Neural progenitor cell (in vitro differentiated cells): Measurements from ENCODE around the gene PSD4.

ENCODE experiments used
- EZH2 ChIP-seq: fragments of 200-600 bp; sonication (generic); IDR thresholded peaks from 2 replicates; pipeline ENCODE4 v1.6.1; 2017; ENCODE audit warnings: antibody characterized with exemption, mild to moderate bottlenecking, moderate library complexity
- EZH2phosphoT487 ChIP-seq: fragments of 200-600 bp; sonication (generic); IDR thresholded peaks from 2 replicates; pipeline ENCODE4 v1.6.1; 2017; ENCODE audit warnings: antibody characterized with exemption
- TF ChIP-seq, protein P1 (sequence below): fragments of 200-600 bp; sonication (generic); IDR thresholded peaks from 2 replicates; pipeline ENCODE4 v1.5.1; 2017; ENCODE audit warnings: antibody characterized with exemption, mild to moderate bottlenecking

DNA sequence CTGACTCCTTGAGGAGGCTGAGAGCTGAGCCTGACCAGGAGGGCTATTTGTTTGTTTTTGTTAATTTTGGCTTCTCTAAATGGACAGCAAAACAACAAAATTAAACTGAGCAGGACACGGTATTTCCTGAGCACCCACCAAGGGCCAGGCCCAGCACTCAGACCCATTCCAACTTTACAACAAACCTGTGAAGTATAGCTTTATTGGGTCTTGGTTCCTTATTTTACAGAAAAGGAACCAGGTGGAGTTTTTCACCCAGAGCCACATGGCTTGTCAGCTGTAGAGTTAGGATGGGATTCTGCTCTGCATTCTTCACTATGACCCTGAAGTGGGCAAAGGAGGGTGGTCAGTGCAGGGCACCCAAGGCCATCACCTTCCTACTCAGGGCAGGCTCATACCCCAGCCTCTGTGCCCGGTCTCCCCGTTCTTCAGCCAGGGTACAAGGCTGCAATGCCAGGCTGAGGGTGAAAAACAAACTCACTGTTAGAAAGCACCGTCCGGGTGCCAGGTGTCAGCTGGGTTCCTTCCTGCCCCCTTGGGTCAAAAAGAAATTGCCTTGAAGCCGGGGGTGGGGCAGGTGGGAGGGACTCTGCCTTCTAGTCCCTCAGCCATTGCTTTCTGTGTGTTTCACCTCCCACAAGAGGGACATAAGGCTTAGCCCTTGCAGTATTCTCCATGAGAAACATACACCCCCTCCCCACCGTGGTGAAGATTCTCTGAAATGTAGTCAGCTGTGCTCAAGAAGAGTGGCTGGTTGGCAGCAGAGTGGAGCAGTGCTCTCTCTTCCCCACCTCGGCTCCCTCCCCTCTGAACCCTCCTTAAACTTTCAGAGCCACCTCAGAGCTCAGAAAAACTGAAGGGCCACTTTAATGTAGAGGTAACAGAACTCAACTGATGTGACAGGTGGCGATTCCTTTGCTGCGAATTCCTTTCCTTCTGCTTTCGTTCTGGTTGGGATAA is 2.2 kb downstream of the PSD4 start:
- TF ChIP-seq, protein P1, sequence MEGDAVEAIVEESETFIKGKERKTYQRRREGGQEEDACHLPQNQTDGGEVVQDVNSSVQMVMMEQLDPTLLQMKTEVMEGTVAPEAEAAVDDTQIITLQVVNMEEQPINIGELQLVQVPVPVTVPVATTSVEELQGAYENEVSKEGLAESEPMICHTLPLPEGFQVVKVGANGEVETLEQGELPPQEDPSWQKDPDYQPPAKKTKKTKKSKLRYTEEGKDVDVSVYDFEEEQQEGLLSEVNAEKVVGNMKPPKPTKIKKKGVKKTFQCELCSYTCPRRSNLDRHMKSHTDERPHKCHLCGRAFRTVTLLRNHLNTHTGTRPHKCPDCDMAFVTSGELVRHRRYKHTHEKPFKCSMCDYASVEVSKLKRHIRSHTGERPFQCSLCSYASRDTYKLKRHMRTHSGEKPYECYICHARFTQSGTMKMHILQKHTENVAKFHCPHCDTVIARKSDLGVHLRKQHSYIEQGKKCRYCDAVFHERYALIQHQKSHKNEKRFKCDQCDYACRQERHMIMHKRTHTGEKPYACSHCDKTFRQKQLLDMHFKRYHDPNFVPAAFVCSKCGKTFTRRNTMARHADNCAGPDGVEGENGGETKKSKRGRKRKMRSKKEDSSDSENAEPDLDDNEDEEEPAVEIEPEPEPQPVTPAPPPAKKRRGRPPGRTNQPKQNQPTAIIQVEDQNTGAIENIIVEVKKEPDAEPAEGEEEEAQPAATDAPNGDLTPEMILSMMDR, result no peak
- TF ChIP-seq EZH2 (no peak), EZH2phosphoT487 (no peak)
